Pancreas (tissue), 10 donors: ENCODE results near the gene ZFAND5. TPM values are rescaled to one million over a fixed set of nuclear protein-coding genes. Genes with fewer than 3 reads are reported as not detected.

Source experiments
- ATAC-seq, 4 donors: fragments of 200-7000 bp; cut with Tn5 transposase; one replicate each; pipeline versions ENCODE4 v1.8.0 to v1.9.1; 2020; ENCODE audit warnings: mild to moderate bottlenecking in 4 of 4, moderate library complexity in 4 of 4
- DNase-seq, 6 donors: peaks; one replicate each; pipeline ENCODE4 v3.0.0-alpha.2; 2020
- FAIRE-seq: peaks from 2 replicates; lab custom pipeline; 2012; peaks lifted over from hg19 to GRCh38; lab: Jason Lieb, UNC
- H3K27ac ChIP-seq, 4 donors: fragments of 200-600 bp; sonication (generic); 1 replicate in 3 of 4; 2 replicates in 1 of 4; pipeline versions ENCODE4 v1.5.0 to v1.8.0; 2020
- H3K27me3 ChIP-seq, 4 donors: fragments of 200-600 bp; one replicate each; pipeline ENCODE4 v1.8.0; 2021
- H3K36me3 ChIP-seq, 3 donors: fragments of 200-600 bp; sonication (generic) in 1 of 3; one replicate each; pipeline versions ENCODE4 v1.5.0 to v1.8.0; 2020 to 2021
- H3K4me1 ChIP-seq, 3 donors: fragments of 200-600 bp; one replicate each; pipeline ENCODE4 v1.8.0; 2021
- H3K4me3 ChIP-seq, 4 donors: fragments of 200-600 bp; sonication (generic) in 2 of 4; one replicate each; pipeline versions ENCODE4 v1.5.0 to v1.8.0; 2020 to 2021
- H3K9me3 ChIP-seq, 4 donors: fragments of 200-600 bp; one replicate each; pipeline ENCODE4 v1.8.0; 2021
- CTCF ChIP-seq, 4 donors: fragments of 200-600 bp; sonication (generic) in 3 of 4; IDR thresholded peaks; one replicate each; pipeline versions ENCODE4 v1.5.0 to v1.8.0; 2021; ENCODE audit warnings: antibody characterized with exemption in 4 of 4
- WGBS, 2 donors: extraction: QIAGEN DNeasy Blood & Tissue Kit; methylation state at CpG; one replicate each; pipeline ENCODE4 v1.1.7; 2013; 5-methylcytosine and 5-hydroxymethylcytosine counted together
- intact Hi-C, 3 donors: fragments of 100-400 bp; cut with DNase I; formaldehyde crosslinking; loops; one replicate each; pipeline versions ENCODE4 v1.11.1 to v1.14.2; 2022
- polyA plus RNA-seq, 2 donors: library from polyadenylated mRNA; stranded (reverse); fragments of 200-250 nt; gene quantifications; one replicate each; pipeline ENCODE4 v1.2.3, GENCODE V29; 2013
- total RNA-seq, 6 donors: library from RNA; stranded (reverse); fragmentation: NEBNext Ultra II Directional in 4 of 6; extraction: Animal tissue kit (Norgen Biotek cat#: 25700) in 4 of 6; gene quantifications; one replicate each; pipeline versions ENCODE4 v1.2.1 to v1.2.4, GENCODE V29; 2021 to 2023
- donor health status: healthy with polysubstance abuse.
- donor health status: DM: no; HTN: no; CAD: no; lungs with moderate emphysema.
- donor health status: DM: no; HTN: no; CAD: no.
- donor health status: control.
- donor health status: control.
- donor health status: Bipolar disorder and iron deficiency.
- donor health status: DM: yes; HTN: yes; CAD: no.
- donor health status: DM: no; HTN: no; CAD: no.
- donor health status: DM: no; HTN: no; CAD: no.
- donor health status: DM: yes; HTN: yes; CAD: no.

Gene ZFAND5
- total and polyA plus RNA-seq, 8 donors = 47.8 to 98.6 (median 70.8) TPM

- no peak overlapping the region for H3K27ac ChIP-seq
- FAIRE-seq = no peak
- H3K36me3 ChIP-seq = peaks cover 5 to 55% (median 18%) of the 10 kb centered on the region in 3 donors
- H3K9me3 ChIP-seq = no peaks in the 10 kb centered on the region
- intact Hi-C loops = loop anchor here in 1 of 3 donors (10.0 kb wide), 1 partner anchor 50 kb away; no protein-coding TSS in a partner anchor
- peaks cover 30 to 53% (median 40%) of the 10 kb centered on the region in 3 donors for H3K4me1 ChIP-seq
- TF ChIP-seq CTCF (IDR thresholded peaks at IDR 0.05) = no peak
- H3K27me3 ChIP-seq = no peaks in the 10 kb centered on the region
- DNase-seq = no peak
- ATAC-seq = no peak
- H3K4me3 ChIP-seq = no peak overlapping the region
- 95% methylated on average over 1 of the region's 1 CpG for WGBS, 2 donors
These were observed 10.3 kb downstream of the ZFAND5 start for GRCh38 chr9:72354704-72355103.

DNA sequence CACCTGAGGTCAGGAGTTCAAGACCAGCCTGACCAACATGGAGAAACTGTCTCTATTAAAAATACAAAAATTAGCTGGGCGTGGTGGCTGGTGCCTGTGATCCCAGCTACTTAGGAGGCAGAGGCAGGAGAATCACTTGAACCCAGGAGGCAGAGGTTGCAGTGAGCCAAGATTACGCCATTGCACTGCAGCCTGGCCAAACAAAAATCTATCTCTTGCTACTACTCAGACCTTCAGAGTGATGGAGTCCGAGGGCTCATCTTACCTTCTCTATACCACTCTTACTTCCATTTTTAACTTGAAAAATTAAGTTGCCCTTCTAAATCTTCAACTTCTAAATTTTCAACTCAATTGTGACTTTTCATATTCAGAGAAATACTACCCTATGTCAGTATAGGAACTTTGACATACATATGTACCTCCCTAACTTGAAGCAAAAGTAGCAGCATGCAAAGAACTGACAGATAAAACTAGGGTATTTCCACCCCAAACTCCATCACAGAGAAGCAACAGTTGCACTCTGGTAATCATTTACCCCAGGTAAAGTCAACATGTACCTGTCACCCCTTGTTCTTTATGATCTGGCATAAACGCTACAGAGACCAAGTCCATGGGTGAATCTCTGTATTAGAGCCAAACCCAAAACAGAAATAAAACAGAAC, 11.4 kb downstream of the ZFAND5 start:
- Histone ChIP-seq H3K4me3 (no peak overlapping the region), H3K36me3 (peaks cover 5 to 43% (median 18%) of the 10 kb centered on the region in 3 donors), H3K4me1 (peaks cover 22 to 42% (median 29%) of the 10 kb centered on the region in 3 donors), H3K27me3 (no peaks in the 10 kb centered on the region), H3K27ac (no peak overlapping the region), H3K9me3 (no peaks in the 10 kb centered on the region)
- no peak for DNase-seq
- FAIRE-seq = no peak
- WGBS, 2 donors = 77 to 90% methylated on average over 4 of the region's 4 CpGs
- peak in 1 of 4 donors; percentile 35 for ATAC-seq
- intact Hi-C loops = loop anchor here in 1 of 3 donors (10.0 kb wide), 1 partner anchor 49 kb away; no protein-coding TSS in a partner anchor
- no peak for TF ChIP-seq CTCF (IDR thresholded peaks at IDR 0.05)

DNA sequence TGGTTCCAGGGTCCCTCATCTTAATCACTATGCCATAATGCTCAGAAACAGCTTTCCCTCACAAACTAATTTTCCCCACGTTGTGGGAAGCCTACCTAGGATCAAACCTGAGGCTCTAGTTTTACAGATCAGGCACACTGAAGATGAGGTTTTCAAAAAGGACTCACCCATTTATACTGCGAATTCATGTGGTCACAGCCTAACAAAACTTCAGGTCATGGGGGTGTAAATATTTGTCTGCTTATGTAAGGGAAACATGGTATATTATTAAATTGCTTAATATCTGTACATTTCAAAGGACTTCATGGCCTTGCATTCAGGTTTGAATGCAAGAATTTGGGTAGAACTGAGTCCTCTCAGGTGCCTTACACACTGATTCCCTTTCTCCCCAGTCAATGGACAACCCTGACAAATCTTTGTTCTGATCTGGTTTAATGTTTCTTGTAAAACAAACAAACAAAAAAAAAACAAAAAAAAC, 12.1 kb downstream of the ZFAND5 start:
- ATAC-seq (peak in 1 of 4 donors; percentile 14), DNase-seq (no peak), FAIRE-seq (no peak)
- whole genome bisulfite sequencing, 2 donors = 66 to 69% methylated on average over 2 of the region's 2 CpGs
- Histone ChIP-seq H3K27ac (no peak overlapping the region), H3K27me3 (no peaks in the 10 kb centered on the region), H3K4me1 (peaks cover 16 to 35% (median 22%) of the 10 kb centered on the region in 3 donors), H3K4me3 (no peak overlapping the region), H3K9me3 (no peaks in the 10 kb centered on the region), H3K36me3 (peaks cover 5 to 37% (median 18%) of the 10 kb centered on the region in 3 donors)
- intact Hi-C loops = loop anchor here in 1 of 3 donors (10.0 kb wide), 1 partner anchor 48 kb away; no protein-coding TSS in a partner anchor
- no peak for TF ChIP-seq CTCF (IDR thresholded peaks at IDR 0.05)

DNA sequence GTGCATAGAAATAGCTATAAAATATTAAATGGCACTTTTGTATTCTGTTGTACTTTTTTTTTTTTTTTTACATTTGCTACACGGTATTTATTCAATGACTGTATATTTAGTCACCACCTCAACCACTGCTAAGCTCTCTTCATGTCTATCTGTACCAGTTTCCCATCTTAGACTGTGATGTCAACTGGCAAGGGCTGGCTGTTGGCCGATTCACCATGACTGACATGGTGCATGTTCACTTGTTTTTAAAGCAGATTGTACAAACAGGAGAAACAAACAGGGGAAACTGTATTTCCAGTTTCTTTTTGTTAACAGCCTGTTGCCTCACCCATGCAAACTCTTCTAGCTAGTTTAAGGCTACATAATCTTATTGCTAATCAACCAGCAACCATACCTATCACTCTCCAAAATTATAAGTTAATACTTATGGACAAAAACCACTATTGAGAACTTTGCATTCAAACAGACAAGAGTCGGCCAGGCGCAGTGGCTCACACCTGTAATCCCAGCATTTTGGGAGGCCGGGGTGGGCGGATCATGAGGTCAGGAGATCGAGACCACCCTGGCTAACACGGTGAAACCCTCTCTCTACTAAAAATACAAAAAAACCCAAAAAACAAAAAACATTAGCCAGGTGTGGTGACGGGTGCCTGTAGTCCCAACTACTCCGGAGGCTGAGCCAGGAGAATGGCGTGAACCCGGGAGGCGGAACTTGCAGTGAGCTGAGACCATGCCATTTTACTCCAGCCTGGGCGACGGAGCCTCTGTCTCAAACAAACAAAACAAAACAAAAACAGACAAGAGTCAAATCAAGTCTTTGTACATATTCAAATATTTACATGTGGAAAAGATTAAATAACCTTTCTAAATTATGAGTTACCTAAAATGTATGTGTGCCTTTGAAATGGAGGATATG, 13.2 kb downstream of the ZFAND5 start:
- ATAC-seq = peak in 1 of 4 donors; percentile 23
- no peak overlapping the region for H3K4me3 ChIP-seq
- peaks cover 5 to 26% (median 16%) of the 10 kb centered on the region in 3 donors for H3K36me3 ChIP-seq
- no peaks in the 10 kb centered on the region for H3K9me3 ChIP-seq
- intact Hi-C loops = loop anchor here in 1 of 3 donors (10.0 kb wide), 1 partner anchor 47 kb away; no protein-coding TSS in a partner anchor
- no peak overlapping the region for H3K27ac ChIP-seq
- DNase-seq = no peak
- no peak for FAIRE-seq
- WGBS, 2 donors = 89 to 92% methylated on average over 15 of the region's 15 CpGs
- peaks cover 4 to 24% (median 13%) of the 10 kb centered on the region in 3 donors for H3K4me1 ChIP-seq
- no peak for TF ChIP-seq CTCF (IDR thresholded peaks at IDR 0.05)
- H3K27me3 ChIP-seq = no peaks in the 10 kb centered on the region
